Measurements from ENCODE around the gene ZG16. TPM values are rescaled to one million over a fixed set of nuclear protein-coding genes. Genes with fewer than 3 reads are reported as not detected.
"Not testable (repeated sequence)": the region's sequence is repeated elsewhere in the genome, so short reads cannot be mapped to it uniquely, and the experiment has no call there.

ZG16 gene
- total and polyA plus RNA-seq, 8 donors, result 0.76 to 33.6 (median 1.1) TPM; not detected in 5

- no peak for TF ChIP-seq POLR2AphosphoS5 (IDR thresholded peaks at IDR 0.05)
- TF ChIP-seq, protein P1, sequence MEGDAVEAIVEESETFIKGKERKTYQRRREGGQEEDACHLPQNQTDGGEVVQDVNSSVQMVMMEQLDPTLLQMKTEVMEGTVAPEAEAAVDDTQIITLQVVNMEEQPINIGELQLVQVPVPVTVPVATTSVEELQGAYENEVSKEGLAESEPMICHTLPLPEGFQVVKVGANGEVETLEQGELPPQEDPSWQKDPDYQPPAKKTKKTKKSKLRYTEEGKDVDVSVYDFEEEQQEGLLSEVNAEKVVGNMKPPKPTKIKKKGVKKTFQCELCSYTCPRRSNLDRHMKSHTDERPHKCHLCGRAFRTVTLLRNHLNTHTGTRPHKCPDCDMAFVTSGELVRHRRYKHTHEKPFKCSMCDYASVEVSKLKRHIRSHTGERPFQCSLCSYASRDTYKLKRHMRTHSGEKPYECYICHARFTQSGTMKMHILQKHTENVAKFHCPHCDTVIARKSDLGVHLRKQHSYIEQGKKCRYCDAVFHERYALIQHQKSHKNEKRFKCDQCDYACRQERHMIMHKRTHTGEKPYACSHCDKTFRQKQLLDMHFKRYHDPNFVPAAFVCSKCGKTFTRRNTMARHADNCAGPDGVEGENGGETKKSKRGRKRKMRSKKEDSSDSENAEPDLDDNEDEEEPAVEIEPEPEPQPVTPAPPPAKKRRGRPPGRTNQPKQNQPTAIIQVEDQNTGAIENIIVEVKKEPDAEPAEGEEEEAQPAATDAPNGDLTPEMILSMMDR (IDR thresholded peaks at IDR 0.05), result no peak
- no peak for TF ChIP-seq POLR2A (IDR thresholded peaks at IDR 0.05)
- no peak for TF ChIP-seq EP300 (IDR thresholded peaks at IDR 0.05)
- H3K4me1 ChIP-seq, result peaks cover 0 to 18% (median 4%) of the 10 kb centered on the region in 4 donors
- H3K4me3 ChIP-seq, result no peak overlapping the region
- no peaks in the 10 kb centered on the region for H3K36me3 ChIP-seq
- intact Hi-C loops (cut with DNase I; ENCODE audit: low total_unique reads), result no loop called here
- no peaks in the 10 kb centered on the region for H3K9me3 ChIP-seq
- no peaks in the 10 kb centered on the region for H3K27me3 ChIP-seq
- H3K27ac ChIP-seq, result no peak overlapping the region
- 93 to 98% (median 95%) methylated on average over 6 to 30 of the region's 30 CpGs for whole genome bisulfite sequencing, 5 donors
- no peak for DNase-seq
Observed at GRCh38 chr16:29747947-29748759, 29.9 kb upstream of the ZG16 start.

- 66 to 84% (median 77%) methylated on average over 4 of the region's 4 CpGs for WGBS, 5 donors
- intact Hi-C loops (cut with DNase I; ENCODE audit: low total_unique reads); H3K27ac ChIP-seq; H3K9me3 ChIP-seq; H3K4me3 ChIP-seq; DNase-seq; H3K36me3 ChIP-seq; H3K27me3 ChIP-seq: not testable (repeated sequence)
- H3K4me1 ChIP-seq, result peaks cover 0 to 18% (median 4%) of the 10 kb centered on the region in 4 donors
Observed at GRCh38 chr16:29748760-29749149, 29.3 kb upstream of the ZG16 start.

- no peaks in the 10 kb centered on the region for H3K9me3 ChIP-seq
- no peak for DNase-seq
- H3K27ac ChIP-seq, result no peak overlapping the region
- intact Hi-C loops (cut with DNase I; ENCODE audit: low total_unique reads), result no loop called here
- H3K4me1 ChIP-seq, result peaks cover 0 to 8% (median 0%) of the 10 kb centered on the region in 4 donors
- no peaks in the 10 kb centered on the region for H3K36me3 ChIP-seq
- WGBS, 5 donors, result 74 to 83% (median 78%) methylated on average over 1 of the region's 1 CpG
- H3K4me3 ChIP-seq, result no peak overlapping the region
- TF ChIP-seq POLR2AphosphoS5 (IDR thresholded peaks at IDR 0.05) (no peak), POLR2A (IDR thresholded peaks at IDR 0.05) (no peak), EP300 (IDR thresholded peaks at IDR 0.05) (no peak)
- TF ChIP-seq, protein P1 (IDR thresholded peaks at IDR 0.05), result no peak
- H3K27me3 ChIP-seq, result no peaks in the 10 kb centered on the region
Observed at GRCh38 chr16:29753516-29753915, 24.5 kb upstream of the ZG16 start.

- TF ChIP-seq EP300 (IDR thresholded peaks at IDR 0.05) (no peak), POLR2AphosphoS5 (IDR thresholded peaks at IDR 0.05) (no peak), POLR2A (IDR thresholded peaks at IDR 0.05) (no peak)
- TF ChIP-seq, protein P1 (IDR thresholded peaks at IDR 0.05), result no peak
- DNase-seq, result peak in 1 of 2 donors; percentile 63
- Histone ChIP-seq H3K4me3 (no peak overlapping the region), H3K36me3 (no peaks in the 10 kb centered on the region), H3K27ac (no peak overlapping the region), H3K9me3 (no peaks in the 10 kb centered on the region), H3K27me3 (no peaks in the 10 kb centered on the region), H3K4me1 (peaks cover 0 to 8% (median 0%) of the 10 kb centered on the region in 4 donors)
- intact Hi-C loops (cut with DNase I; ENCODE audit: low total_unique reads), result no loop called here
- 23 to 56% (median 32%) methylated on average over 1 of the region's 1 CpG for WGBS, 5 donors
Observed at GRCh38 chr16:29756654-29757053, 21.4 kb upstream of the ZG16 start.

DNA sequence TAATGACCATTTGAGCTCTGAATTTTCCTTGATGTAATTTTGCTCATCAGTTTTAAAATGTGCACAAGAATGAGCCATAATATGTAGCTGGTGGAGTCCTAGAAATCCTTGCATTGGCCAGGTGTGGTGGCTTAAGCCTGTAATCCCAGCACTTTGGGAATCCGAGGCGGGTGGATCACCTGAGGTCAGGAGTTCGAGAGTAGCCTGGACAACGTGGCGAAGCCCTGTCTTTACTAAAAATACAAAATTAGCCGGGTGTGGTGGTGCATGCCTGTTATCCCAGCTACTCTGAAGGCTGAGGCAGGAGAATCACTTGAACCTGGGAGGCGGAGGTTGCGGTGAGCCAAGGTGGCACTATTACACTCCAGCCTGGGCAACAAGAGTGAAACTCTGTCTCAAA, 21.0 kb upstream of the ZG16 start:
- H3K27me3 ChIP-seq; intact Hi-C loops (cut with DNase I; ENCODE audit: low total_unique reads); H3K27ac ChIP-seq; H3K4me3 ChIP-seq; DNase-seq; H3K36me3 ChIP-seq; H3K4me1 ChIP-seq; H3K9me3 ChIP-seq: not testable (repeated sequence)
- WGBS, 5 donors, result 49 to 74% (median 55%) methylated on average over 8 of the region's 8 CpGs
